Measurements from ENCODE around the gene GPX2.

The GPX2 gene

GRCh38 chr14:64912261-64912660 lies 30.3 kb downstream of the GPX2 start:
- DNase-seq = no peak

DNA sequence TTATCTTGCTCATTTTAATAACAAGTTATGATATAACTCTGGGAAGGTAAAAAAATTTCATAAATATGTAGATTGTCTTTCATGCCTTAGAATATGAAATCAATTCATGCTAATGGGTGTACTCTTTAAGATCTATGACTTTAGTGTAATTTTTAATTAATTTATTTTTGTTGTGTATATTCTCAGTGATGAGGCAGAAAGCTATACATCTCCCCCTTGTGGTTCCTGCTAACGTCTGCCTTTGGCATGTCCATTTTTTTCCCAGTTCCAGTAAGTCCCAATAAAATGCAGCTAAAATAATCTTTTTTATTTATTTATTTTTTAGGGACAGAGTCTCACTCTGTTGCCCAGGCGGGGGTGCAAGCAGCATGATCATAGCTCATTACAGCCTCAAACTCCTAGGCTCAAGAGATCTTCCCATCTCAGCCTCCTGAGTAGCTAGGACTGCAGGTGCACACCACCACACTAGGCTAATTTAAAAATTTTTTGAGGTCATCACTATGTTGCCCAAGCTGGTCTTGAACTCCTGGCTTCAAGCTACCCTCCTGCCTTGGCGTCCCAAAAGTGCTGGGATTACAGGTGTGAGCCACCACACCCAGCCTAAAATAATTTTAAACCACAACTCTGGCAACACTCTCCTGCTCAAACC lies 31.6 kb downstream of the GPX2 start:
- no peak for DNase-seq

DNA sequence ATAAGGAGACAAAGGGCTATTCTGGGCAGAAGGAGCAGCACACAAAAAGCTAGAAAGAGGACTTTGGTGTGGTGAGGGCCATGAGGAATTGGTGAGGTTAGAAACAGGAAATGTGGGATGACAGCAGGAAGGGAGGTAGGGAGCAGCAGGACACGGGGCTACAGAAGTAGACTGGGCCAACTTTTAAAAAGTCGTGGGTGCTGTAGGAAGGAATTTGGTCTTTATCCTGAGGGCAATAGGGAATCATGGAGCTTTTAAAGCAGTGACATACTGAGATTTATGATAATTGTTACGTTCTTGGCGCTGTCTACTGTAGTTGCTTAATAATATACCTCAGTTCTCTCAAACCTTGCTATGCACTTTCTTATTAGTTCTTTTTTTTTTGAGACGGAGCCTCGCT lies 36.5 kb downstream of the GPX2 start:
- DNase-seq = no peak

GRCh38 chr14:64899958-64900357 lies 42.6 kb downstream of the GPX2 start:
- no peak for DNase-seq

GRCh38 chr14:64891839-64892375 lies 50.6 kb downstream of the GPX2 start:
- DNase-seq = no peak

DNA sequence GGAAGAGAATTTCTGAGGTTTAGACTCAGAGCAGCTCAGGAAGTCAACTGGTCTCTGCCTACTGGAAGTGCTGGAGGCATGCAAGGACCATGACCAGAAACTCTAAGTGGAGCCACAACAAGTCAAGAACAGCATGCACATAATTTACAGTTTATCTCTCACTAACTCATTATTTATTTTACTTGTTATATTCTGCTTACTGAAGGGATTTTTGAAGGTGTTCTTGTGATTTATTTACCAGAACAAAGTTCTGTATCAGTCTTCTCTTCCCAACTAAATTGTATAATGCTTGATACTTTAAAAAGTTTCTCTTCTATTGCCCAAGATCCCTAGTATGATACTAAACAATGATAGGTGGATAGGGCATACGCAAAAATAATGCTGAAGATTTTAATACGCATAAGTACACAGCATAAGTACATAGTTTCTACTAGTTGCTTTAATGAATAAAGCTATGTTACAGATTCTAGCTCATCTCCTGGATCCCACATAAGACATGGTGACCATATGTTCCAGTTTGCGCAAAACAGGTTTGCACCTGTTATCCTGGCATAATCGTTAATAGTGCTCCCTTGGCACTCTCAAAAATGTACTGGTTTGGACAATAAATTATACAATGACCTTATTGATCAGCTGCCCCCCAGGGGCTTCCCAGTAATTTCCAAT lies 51.2 kb downstream of the GPX2 start:
- no peak for DNase-seq

GRCh38 chr14:64889352-64889751 lies 53.2 kb downstream of the GPX2 start:
- no peak for DNase-seq
